ENCODE results near the gene ATP2B3. TPM values are rescaled to one million over a fixed set of nuclear protein-coding genes. Genes with fewer than 3 reads are reported as not detected.

Gene ATP2B3
- total and polyA plus RNA-seq, 2 donors (not counting 3 experiments of a cell fraction or from before 2014, with no cell fraction given), result 0.01 to 0.07 TPM

DNA sequence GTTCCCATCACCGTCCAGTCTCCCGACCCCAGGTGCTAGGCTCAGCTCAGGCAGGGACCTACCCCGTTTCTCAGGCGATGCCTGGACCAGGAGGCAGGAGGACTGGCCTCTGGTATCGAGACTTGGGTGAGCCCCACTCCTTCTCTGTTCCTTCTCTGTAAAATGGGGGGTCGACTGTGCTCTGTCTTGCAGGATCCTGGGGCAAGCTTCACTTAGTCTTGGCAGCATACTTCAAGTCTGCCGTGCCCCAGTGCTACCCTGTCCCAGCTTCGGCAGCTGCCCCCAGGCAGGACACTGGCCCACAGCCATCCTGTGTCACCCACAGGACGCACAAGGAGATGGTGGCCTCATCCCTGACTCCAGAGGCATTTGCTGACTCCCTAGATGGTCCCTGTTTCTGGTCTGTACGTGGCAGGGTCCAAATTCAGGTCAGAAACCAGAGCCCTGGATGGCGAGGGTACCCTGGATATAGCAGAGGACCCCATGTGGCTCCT is 40.0 kb upstream of the ATP2B3 start:
- dilution Hi-C loops (cut with MboI; ENCODE audit: extremely low pct_ligation_motif_present, low sequenced_read_pairs) (no loop called here), intact Hi-C loops (cut with micrococcal nuclease) (loop anchor here (1.0 kb wide), 1 partner anchor 11 kb away; no protein-coding TSS in a partner anchor)
- Histone ChIP-seq H3K4me3 (replicated peaks in 1 of 3; ENCODE audit: insufficient read depth in 1 of 3, low read depth in 1 of 3, low read length in 3 of 3) (no peak overlapping the region), H3K27ac (ENCODE audit: insufficient read depth, low read depth, low read length) (peak overlapping the region; percentile 73), H3K36me3 (ENCODE audit: control insufficient read depth in 2 of 2, extremely low read depth in 1 of 2, insufficient read depth in 2 of 2, low read length in 2 of 2) (no peaks in the 10 kb centered on the region), H3K9me3 (replicated peaks; ENCODE audit: control insufficient read depth, insufficient read depth, low read length) (no peaks in the 10 kb centered on the region), H2AFZ (ENCODE audit: low read depth, low read length) (no peak overlapping the region), H3K9ac (replicated peaks; ENCODE audit: extremely low read depth, insufficient read depth, low read length) (peak overlapping the region; percentile 51), H3K27me3 (ENCODE audit: control insufficient read depth in 2 of 2, insufficient read depth in 2 of 2, low read length in 2 of 2) (no peaks in the 10 kb centered on the region), H3K4me2 (ENCODE audit: insufficient read depth, low read length) (no peak overlapping the region), H3K4me1 (ENCODE audit: control insufficient read depth, extremely low read depth, insufficient read depth, low read length) (peaks cover 28% of the 10 kb centered on the region), H3K9me1 (replicated peaks; ENCODE audit: control insufficient read depth, extremely low read depth, insufficient read depth, low read length) (no peaks in the 10 kb centered on the region), H4K20me1 (replicated peaks; ENCODE audit: control insufficient read depth, extremely low read depth, insufficient read depth, low read length) (no peaks in the 10 kb centered on the region), H3K79me2 (ENCODE audit: control insufficient read depth, insufficient read depth, low read length) (no peaks in the 10 kb centered on the region)
- BruUV-seq (replicated peaks), result no TSS peak
- TF ChIP-seq GATA2 (IDR thresholded peaks at IDR 0.05; ENCODE audit: insufficient read depth, insufficient read length, low read depth, low read length), result no peak
- TF ChIP-seq JUN (IDR thresholded peaks at IDR 0.05; ENCODE audit: borderline replicate concordance, insufficient read depth, insufficient read length, low read depth), result no peak
- TF ChIP-seq POLR2AphosphoS5 (IDR thresholded peaks at IDR 0.05; ENCODE audit: insufficient read depth, low read depth, low read length), result no peak
- no peak for TF ChIP-seq EZH2 (IDR thresholded peaks at IDR 0.05; ENCODE audit: borderline replicate concordance, low read depth, low read length, severe bottlenecking)
- no peak for TF ChIP-seq POLR2A (IDR thresholded peaks at IDR 0.05; ENCODE audit: low read depth, low read length)
- no peak for TF ChIP-seq FOS (IDR thresholded peaks at IDR 0.05; ENCODE audit: borderline replicate concordance, insufficient read depth, low read length)
- TF ChIP-seq, protein P1, sequence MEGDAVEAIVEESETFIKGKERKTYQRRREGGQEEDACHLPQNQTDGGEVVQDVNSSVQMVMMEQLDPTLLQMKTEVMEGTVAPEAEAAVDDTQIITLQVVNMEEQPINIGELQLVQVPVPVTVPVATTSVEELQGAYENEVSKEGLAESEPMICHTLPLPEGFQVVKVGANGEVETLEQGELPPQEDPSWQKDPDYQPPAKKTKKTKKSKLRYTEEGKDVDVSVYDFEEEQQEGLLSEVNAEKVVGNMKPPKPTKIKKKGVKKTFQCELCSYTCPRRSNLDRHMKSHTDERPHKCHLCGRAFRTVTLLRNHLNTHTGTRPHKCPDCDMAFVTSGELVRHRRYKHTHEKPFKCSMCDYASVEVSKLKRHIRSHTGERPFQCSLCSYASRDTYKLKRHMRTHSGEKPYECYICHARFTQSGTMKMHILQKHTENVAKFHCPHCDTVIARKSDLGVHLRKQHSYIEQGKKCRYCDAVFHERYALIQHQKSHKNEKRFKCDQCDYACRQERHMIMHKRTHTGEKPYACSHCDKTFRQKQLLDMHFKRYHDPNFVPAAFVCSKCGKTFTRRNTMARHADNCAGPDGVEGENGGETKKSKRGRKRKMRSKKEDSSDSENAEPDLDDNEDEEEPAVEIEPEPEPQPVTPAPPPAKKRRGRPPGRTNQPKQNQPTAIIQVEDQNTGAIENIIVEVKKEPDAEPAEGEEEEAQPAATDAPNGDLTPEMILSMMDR (IDR thresholded peaks at IDR 0.05; ENCODE audit: extremely low read depth in 1 of 2, insufficient read depth in 1 of 2, low read depth in 1 of 2, low read length in 2 of 2), result no peak
- TF ChIP-seq MAX (IDR thresholded peaks at IDR 0.05; ENCODE audit: insufficient read depth, insufficient read length), result no peak
- no peak for TF ChIP-seq MYC (IDR thresholded peaks at IDR 0.05; ENCODE audit: low read depth, low read length)
- no peak for DNase-seq (ENCODE audit: low read depth, low spot score)
- FAIRE-seq, result peak; percentile 35
- ChIA-PET POLR2A (interaction anchor here (1.2 to 1.6 kb wide), 2 partner anchors 14 to 17 kb away, joined by 4 to 6 read pairs; partner anchors contain the start of gene BGN), CTCF (interaction anchor here (1.1 to 2.3 kb wide), 7 partner anchors 8 to 30 kb away, joined by 3 to 11 read pairs (median 7); partner anchors contain the start of gene BGN)
